Measurements from ENCODE around the gene OR4A15. TPM values are rescaled to one million over a fixed set of nuclear protein-coding genes. Genes with fewer than 3 reads are reported as not detected.

OR4A15 gene
- total RNA-seq, 1 donor, result not detected

GRCh38 chr11:55349032-55349431 lies 18.7 kb upstream of the OR4A15 start:
- no peaks in the 10 kb centered on the region for H3K4me1 ChIP-seq (ENCODE audit: insufficient read depth, low read length)
- no peaks in the 10 kb centered on the region for H3K9me3 ChIP-seq (ENCODE audit: low read depth, low read length)
- H4K20me1 ChIP-seq (ENCODE audit: insufficient read depth, low read length), result no peaks in the 10 kb centered on the region
- no peak overlapping the region for H3K27ac ChIP-seq (ENCODE audit: low read depth, low read length)
- no peaks in the 10 kb centered on the region for H3K36me3 ChIP-seq (ENCODE audit: insufficient read depth, low read length)
- DNase-seq (ENCODE audit: insufficient read length, low spot score, missing footprints), result no peak
- H3K4me2 ChIP-seq (ENCODE audit: insufficient read depth, low read length), result no peak overlapping the region
- no peak overlapping the region for H3K4me3 ChIP-seq (ENCODE audit: insufficient read depth, low read length)
- H3K79me2 ChIP-seq (ENCODE audit: insufficient read depth, low read length), result no peaks in the 10 kb centered on the region
- no peak overlapping the region for H2AFZ ChIP-seq (ENCODE audit: low read length)
- H3K27me3 ChIP-seq (ENCODE audit: insufficient read depth, low read length), result no peaks in the 10 kb centered on the region
- no peak for TF ChIP-seq CTCF (IDR thresholded peaks at IDR 0.05; ENCODE audit: extremely low read depth, low read depth, low read length)

- Histone ChIP-seq H3K4me3 (ENCODE audit: insufficient read depth, low read length) (no peak overlapping the region), H4K20me1 (ENCODE audit: insufficient read depth, low read length) (no peaks in the 10 kb centered on the region), H3K36me3 (ENCODE audit: insufficient read depth, low read length) (no peaks in the 10 kb centered on the region), H2AFZ (ENCODE audit: low read length) (no peak overlapping the region), H3K27ac (ENCODE audit: low read depth, low read length) (no peak overlapping the region), H3K4me1 (ENCODE audit: insufficient read depth, low read length) (no peaks in the 10 kb centered on the region), H3K79me2 (ENCODE audit: insufficient read depth, low read length) (no peaks in the 10 kb centered on the region), H3K27me3 (ENCODE audit: insufficient read depth, low read length) (no peaks in the 10 kb centered on the region), H3K4me2 (ENCODE audit: insufficient read depth, low read length) (no peak overlapping the region), H3K9me3 (ENCODE audit: low read depth, low read length) (no peaks in the 10 kb centered on the region)
- DNase-seq (ENCODE audit: insufficient read length, low spot score, missing footprints), result no peak
- no peak for TF ChIP-seq CTCF (IDR thresholded peaks at IDR 0.05; ENCODE audit: extremely low read depth, low read depth, low read length)
These were observed 10.1 kb upstream of the OR4A15 start for GRCh38 chr11:55357560-55358184.

GRCh38 chr11:55401011-55401410 lies 33.2 kb downstream of the OR4A15 start:
- peaks cover 2% of the 10 kb centered on the region for H3K9me3 ChIP-seq (ENCODE audit: low read depth, low read length)
- H3K79me2 ChIP-seq (ENCODE audit: insufficient read depth, low read length), result no peaks in the 10 kb centered on the region
- no peaks in the 10 kb centered on the region for H4K20me1 ChIP-seq (ENCODE audit: insufficient read depth, low read length)
- H3K27ac ChIP-seq (ENCODE audit: low read depth, low read length), result no peak overlapping the region
- TF ChIP-seq CTCF (IDR thresholded peaks at IDR 0.05; ENCODE audit: extremely low read depth, low read depth, low read length), result no peak
- no peak for DNase-seq (ENCODE audit: insufficient read length, low spot score, missing footprints)
- no peaks in the 10 kb centered on the region for H3K27me3 ChIP-seq (ENCODE audit: insufficient read depth, low read length)
- H3K4me3 ChIP-seq (ENCODE audit: insufficient read depth, low read length), result no peak overlapping the region
- no peak overlapping the region for H2AFZ ChIP-seq (ENCODE audit: low read length)
- H3K4me2 ChIP-seq (ENCODE audit: insufficient read depth, low read length), result no peak overlapping the region
- H3K4me1 ChIP-seq (ENCODE audit: insufficient read depth, low read length), result no peaks in the 10 kb centered on the region
- H3K36me3 ChIP-seq (ENCODE audit: insufficient read depth, low read length), result no peaks in the 10 kb centered on the region

Small RNA genes lying within 50 kb of the gene (small RNA-seq; reads per million reads assigned to genes)
- gene OR4X7P, result not detected

Other genes starting within 250 kb of the OR4A15 start
- not detected in 2 replicates for gene TRIM48, start 105.8 kb upstream of the OR4A15 start, total RNA-seq
- gene OR4A16, start 24.8 kb upstream of the OR4A15 start, total RNA-seq, result not detected in 2 replicates
- gene OR4C15, start 186.5 kb downstream of the OR4A15 start, total RNA-seq, result not detected in 2 replicates
- gene OR4C16, start 204.2 kb downstream of the OR4A15 start, total RNA-seq, result not detected in 2 replicates
- not detected in 2 replicates for gene OR4C11, start 239.7 kb downstream of the OR4A15 start, total RNA-seq

All from osteoblast (primary cell).